ENCODE data around the gene GNL3L. TPM values are rescaled to one million over a fixed set of nuclear protein-coding genes. Genes with fewer than 3 reads are reported as not detected.
"Not testable (repeated sequence)": the region's sequence is repeated elsewhere in the genome, so short reads cannot be mapped to it uniquely, and the experiment has no call there.

GNL3L gene
- total RNA-seq, 3 donors from 2014 or later: 23.2 to 33.5 (median 30.2) TPM

GRCh38 chrX:54496936-54497335, 33.1 kb upstream of the GNL3L start:
- ATAC-seq (no peak), DNase-seq (no peak)
- Histone ChIP-seq H3K9me3 (no peaks in the 10 kb centered on the region), H3K36me3 (ENCODE audit: low read depth) (no peaks in the 10 kb centered on the region), H3K4me3 (no peak overlapping the region), H3K4me1 (ENCODE audit: low read depth) (no peaks in the 10 kb centered on the region)
- TF ChIP-seq, protein P1, sequence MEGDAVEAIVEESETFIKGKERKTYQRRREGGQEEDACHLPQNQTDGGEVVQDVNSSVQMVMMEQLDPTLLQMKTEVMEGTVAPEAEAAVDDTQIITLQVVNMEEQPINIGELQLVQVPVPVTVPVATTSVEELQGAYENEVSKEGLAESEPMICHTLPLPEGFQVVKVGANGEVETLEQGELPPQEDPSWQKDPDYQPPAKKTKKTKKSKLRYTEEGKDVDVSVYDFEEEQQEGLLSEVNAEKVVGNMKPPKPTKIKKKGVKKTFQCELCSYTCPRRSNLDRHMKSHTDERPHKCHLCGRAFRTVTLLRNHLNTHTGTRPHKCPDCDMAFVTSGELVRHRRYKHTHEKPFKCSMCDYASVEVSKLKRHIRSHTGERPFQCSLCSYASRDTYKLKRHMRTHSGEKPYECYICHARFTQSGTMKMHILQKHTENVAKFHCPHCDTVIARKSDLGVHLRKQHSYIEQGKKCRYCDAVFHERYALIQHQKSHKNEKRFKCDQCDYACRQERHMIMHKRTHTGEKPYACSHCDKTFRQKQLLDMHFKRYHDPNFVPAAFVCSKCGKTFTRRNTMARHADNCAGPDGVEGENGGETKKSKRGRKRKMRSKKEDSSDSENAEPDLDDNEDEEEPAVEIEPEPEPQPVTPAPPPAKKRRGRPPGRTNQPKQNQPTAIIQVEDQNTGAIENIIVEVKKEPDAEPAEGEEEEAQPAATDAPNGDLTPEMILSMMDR (IDR thresholded peaks at IDR 0.05): no peak
- intact Hi-C loops (cut with DNase I, micrococcal nuclease): no loop called here

GRCh38 chrX:54509400-54509799, 20.6 kb upstream of the GNL3L start:
- H3K4me3 ChIP-seq: no peak overlapping the region
- H3K9me3 ChIP-seq: no peaks in the 10 kb centered on the region
- DNase-seq: no peak
- TF ChIP-seq, protein P1 (IDR thresholded peaks at IDR 0.05): no peak
- ATAC-seq: no peak
- no peaks in the 10 kb centered on the region for H3K4me1 ChIP-seq (ENCODE audit: low read depth)
- H3K36me3 ChIP-seq (ENCODE audit: low read depth): no peaks in the 10 kb centered on the region
- intact Hi-C loops (cut with DNase I, micrococcal nuclease): no loop called here

GRCh38 chrX:54529151-54529550, 868 bp upstream of the GNL3L start:
- TF ChIP-seq, protein P1 (IDR thresholded peaks at IDR 0.05): no peak
- no peak for DNase-seq
- ATAC-seq: no peak
- intact Hi-C loops (cut with DNase I, micrococcal nuclease): no loop called here
- no peaks in the 10 kb centered on the region for H3K36me3 ChIP-seq (ENCODE audit: low read depth)
- no peak overlapping the region for H3K4me3 ChIP-seq
- H3K4me1 ChIP-seq (ENCODE audit: low read depth): peaks cover 2% of the 10 kb centered on the region
- no peaks in the 10 kb centered on the region for H3K9me3 ChIP-seq

- Histone ChIP-seq H3K36me3 (ENCODE audit: low read depth) (no peaks in the 10 kb centered on the region), H3K4me3 (peak overlapping the region; percentile 51), H3K9me3 (no peaks in the 10 kb centered on the region), H3K4me1 (ENCODE audit: low read depth) (peaks cover 2% of the 10 kb centered on the region)
- ATAC-seq (peak; percentile 42), DNase-seq (peak in 1 of 3 donors; percentile 23)
- intact Hi-C loops (cut with DNase I, micrococcal nuclease): no loop called here
- TF ChIP-seq, protein P1 (IDR thresholded peaks at IDR 0.05): no peak
Observed at GRCh38 chrX:54530357-54530900, 410 bp downstream of the GNL3L start.

- no peak for DNase-seq
- Histone ChIP-seq H3K9me3 (no peaks in the 10 kb centered on the region), H3K36me3 (ENCODE audit: low read depth) (no peaks in the 10 kb centered on the region), H3K4me1 (ENCODE audit: low read depth) (peaks cover 2% of the 10 kb centered on the region), H3K4me3 (no peak overlapping the region)
- TF ChIP-seq, protein P1 (IDR thresholded peaks at IDR 0.05): no peak
- no peak for ATAC-seq
- intact Hi-C loops (cut with DNase I, micrococcal nuclease): no loop called here
Observed at GRCh38 chrX:54534271-54534670, 4.3 kb downstream of the GNL3L start.

- Histone ChIP-seq H3K36me3 (ENCODE audit: low read depth) (no peaks in the 10 kb centered on the region), H3K4me3 (no peak overlapping the region), H3K9me3 (no peaks in the 10 kb centered on the region), H3K4me1 (ENCODE audit: low read depth) (no peaks in the 10 kb centered on the region)
- DNase-seq: no peak
- TF ChIP-seq, protein P1 (IDR thresholded peaks at IDR 0.05): no peak
- ATAC-seq: no peak
- intact Hi-C loops (cut with DNase I, micrococcal nuclease): no loop called here
Observed at GRCh38 chrX:54540289-54540688, 10.3 kb downstream of the GNL3L start.

DNA sequence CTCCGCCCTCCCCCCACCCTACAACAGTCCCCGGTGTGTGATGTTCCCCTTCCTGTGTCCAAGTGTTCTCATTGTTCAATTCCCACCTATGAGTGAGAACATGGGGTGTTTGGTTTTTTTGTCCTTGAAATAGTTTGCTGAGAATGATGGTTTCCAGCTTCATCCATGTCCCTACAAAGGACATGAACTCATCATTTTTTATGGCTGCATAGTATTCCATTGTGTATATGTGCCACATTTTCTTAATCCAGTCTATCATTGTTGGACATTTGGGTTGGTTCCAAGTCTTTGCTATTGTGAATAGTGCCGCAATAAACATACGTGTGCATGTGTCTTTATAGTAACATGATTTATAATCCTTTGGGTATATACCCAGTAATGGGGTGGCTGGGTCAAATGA, 12.2 kb downstream of the GNL3L start:
- intact Hi-C loops (cut with DNase I, micrococcal nuclease); H3K4me1 ChIP-seq (ENCODE audit: low read depth); H3K9me3 ChIP-seq; ATAC-seq; DNase-seq; H3K36me3 ChIP-seq (ENCODE audit: low read depth); H3K4me3 ChIP-seq: not testable (repeated sequence)

Measured in mucosa of descending colon (tissue), 3 donors.